Measurements from ENCODE around the gene SPRYD3. TPM values are rescaled to one million over a fixed set of nuclear protein-coding genes. Genes with fewer than 3 reads are reported as not detected.

Gene SPRYD3
- total and polyA plus RNA-seq, 10 donors: 10.8 to 44.5 (median 34.4) TPM

- Histone ChIP-seq H3K36me3 (peaks cover 0 to 88% (median 42%) of the 10 kb centered on the region in 6 donors), H3K9me3 (no peaks in the 10 kb centered on the region), H3K27ac (no peak overlapping the region), H3K27me3 (replicated peaks in 1 of 7) (no peaks in the 10 kb centered on the region), H3K4me3 (no peak overlapping the region), H3K4me1 (peaks cover 20 to 68% (median 40%) of the 10 kb centered on the region in 6 donors)
- 70 to 82% (median 78%) methylated on average over 2 of the region's 2 CpGs for WGBS, 5 donors
- TF ChIP-seq CTCF (IDR thresholded peaks at IDR 0.05 in 8 of 11, conservative IDR thresholded peaks at IDR 0.05 in 3 of 11) (no peak), POLR2AphosphoS5 (IDR thresholded peaks at IDR 0.05) (no peak), POLR2A (IDR thresholded peaks at IDR 0.05) (no peak)
- intact Hi-C loops (cut with DNase I; ENCODE audit: low total_unique reads): no loop called here
- no peak for DNase-seq
Measured at GRCh38 chr12:53014709-53015108, 64.5 kb downstream of the SPRYD3 start.

Small RNA genes within 50 kb of the gene (microRNA-seq; reads per million reads assigned to microRNA genes)
- 1.1 to 1.4 (median 1.4) reads per million in 3 donors for gene MIR6757

Small RNA genes within 50 kb of the gene (small RNA-seq; reads per million reads assigned to genes)
- 0 to 0.21 (median 0) reads per million in 4 donors for gene MIR6757

Other genes starting within 250 kb of the SPRYD3 start
- gene KRT79, start 245.1 kb downstream of the SPRYD3 start, total RNA-seq: under 1 TPM in 1 of 7 donors, not detected in 6; 0.37 TPM
- gene KRT79, start 245.1 kb downstream of the SPRYD3 start, polyA plus RNA-seq: under 1 TPM in 2 of 3 donors, not detected in 1; 0.15 to 0.19 TPM
- gene KRT78, start 230.4 kb downstream of the SPRYD3 start, total RNA-seq: not detected
- under 1 TPM in 2 of 3 donors, not detected in 1; 0.24 to 0.83 TPM for gene KRT78, start 230.4 kb downstream of the SPRYD3 start, polyA plus RNA-seq
- 10 to 100 TPM in 6 of 7 donors, 1 to 10 TPM in 1; 10.0 to 23.1 (median 18.6) TPM for gene KRT8, start 174.3 kb downstream of the SPRYD3 start, total RNA-seq
- 10 to 100 TPM; 16.3 to 21.8 (median 19.3) TPM for gene KRT8, start 174.3 kb downstream of the SPRYD3 start, polyA plus RNA-seq
- 10 to 100 TPM; 23.3 to 57.2 (median 26.0) TPM for gene KRT18, start 130.3 kb downstream of the SPRYD3 start, total RNA-seq
- 10 to 100 TPM; 16.8 to 23.0 (median 18.4) TPM for gene KRT18, start 130.3 kb downstream of the SPRYD3 start, polyA plus RNA-seq
- 100 to 1,000 TPM; 379 to 490 (median 468) TPM for gene EIF4B, start 72.9 kb downstream of the SPRYD3 start, total RNA-seq
- 100 to 1,000 TPM; 105 to 132 (median 119) TPM for gene EIF4B, start 72.9 kb downstream of the SPRYD3 start, polyA plus RNA-seq
- gene TNS2, start 29.3 kb downstream of the SPRYD3 start, total RNA-seq: 100 to 1,000 TPM in 6 of 7 donors, 10 to 100 TPM in 1; 72.4 to 301 (median 170) TPM
- gene TNS2, start 29.3 kb downstream of the SPRYD3 start, polyA plus RNA-seq: 100 to 1,000 TPM in 1 of 3 donors, 10 to 100 TPM in 2; 36.6 to 159 (median 67.5) TPM
- 100 to 1,000 TPM in 2 of 7 donors, 10 to 100 TPM in 5; 35.2 to 183 (median 75.6) TPM for gene IGFBP6, start 18.3 kb upstream of the SPRYD3 start, total RNA-seq
- gene IGFBP6, start 18.3 kb upstream of the SPRYD3 start, polyA plus RNA-seq: 100 to 1,000 TPM in 2 of 3 donors, 10 to 100 TPM in 1; 37.1 to 144 (median 130) TPM
- gene SOAT2, start 24.1 kb upstream of the SPRYD3 start, total RNA-seq: under 1 TPM in 6 of 7 donors, not detected in 1; 0.37 to 0.80 (median 0.54) TPM
- 1 to 10 TPM in 1 of 3 donors, under 1 TPM in 2; 0.52 to 2.2 (median 0.99) TPM for gene SOAT2, start 24.1 kb upstream of the SPRYD3 start, polyA plus RNA-seq
- 10 to 100 TPM; 23.6 to 66.1 (median 45.1) TPM for gene ZNF740, start 101.3 kb upstream of the SPRYD3 start, total RNA-seq
- 10 to 100 TPM in 1 of 3 donors, 1 to 10 TPM in 2; 5.6 to 12.1 (median 7.5) TPM for gene ZNF740, start 101.3 kb upstream of the SPRYD3 start, polyA plus RNA-seq
- 10 to 100 TPM; 33.7 to 73.0 (median 39.7) TPM for gene CSAD, start 101.5 kb upstream of the SPRYD3 start, total RNA-seq
- 10 to 100 TPM; 17.9 to 36.3 (median 34.1) TPM for gene CSAD, start 101.5 kb upstream of the SPRYD3 start, polyA plus RNA-seq
- gene ITGB7, start 127.9 kb upstream of the SPRYD3 start, total RNA-seq: 10 to 100 TPM; 35.5 to 75.5 (median 62.2) TPM
- 10 to 100 TPM; 23.9 to 62.5 (median 46.5) TPM for gene ITGB7, start 127.9 kb upstream of the SPRYD3 start, polyA plus RNA-seq
- gene RARG, start 152.8 kb upstream of the SPRYD3 start, total RNA-seq: 10 to 100 TPM in 5 of 7 donors, 1 to 10 TPM in 2; 9.4 to 20.8 (median 14.4) TPM
- 10 to 100 TPM in 1 of 3 donors, 1 to 10 TPM in 2; 4.6 to 10.1 (median 4.9) TPM for gene RARG, start 152.8 kb upstream of the SPRYD3 start, polyA plus RNA-seq
- 1 to 10 TPM; 1.7 to 7.2 (median 4.7) TPM for gene ESPL1, start 188.9 kb upstream of the SPRYD3 start, total RNA-seq
- 1 to 10 TPM in 1 of 3 donors, under 1 TPM in 2; 0.85 to 1.9 (median 0.93) TPM for gene ESPL1, start 188.9 kb upstream of the SPRYD3 start, polyA plus RNA-seq
- gene PFDN5, start 216.2 kb upstream of the SPRYD3 start, total RNA-seq: 100 to 1,000 TPM; 399 to 795 (median 497) TPM
- gene PFDN5, start 216.2 kb upstream of the SPRYD3 start, polyA plus RNA-seq: 1,000 to 10,000 TPM; 1,813 to 2,525 (median 1,837) TPM
- gene MYG1, start 220.3 kb upstream of the SPRYD3 start, total RNA-seq: 10 to 100 TPM; 31.1 to 53.3 (median 34.9) TPM
- gene MYG1, start 220.3 kb upstream of the SPRYD3 start, polyA plus RNA-seq: 10 to 100 TPM; 56.6 to 79.2 (median 76.0) TPM
- 10 to 100 TPM; 39.3 to 67.9 (median 49.7) TPM for gene AAAS, start 242.2 kb upstream of the SPRYD3 start, total RNA-seq
- 10 to 100 TPM; 32.4 to 42.4 (median 33.5) TPM for gene AAAS, start 242.2 kb upstream of the SPRYD3 start, polyA plus RNA-seq